Stimulated activated CD8-positive, alpha-beta memory T cell treated with anti-CD3 and anti-CD28 coated beads, Interleukin-12 subunit alpha, Interleukin-12 subunit beta, amount 100 ng/mL, for 4 hours (primary cell): Measurements from ENCODE around the gene ZBTB46.
"Not testable (repeated sequence)": the region's sequence is repeated elsewhere in the genome, so short reads cannot be mapped to it uniquely, and the experiment has no call there.

ENCODE experiments used
- DNase-seq: peaks from one replicate; pipeline ENCODE4 v3.0.0-alpha.2; 2020; ENCODE audit warnings: low read depth

The ZBTB46 gene

DNA sequence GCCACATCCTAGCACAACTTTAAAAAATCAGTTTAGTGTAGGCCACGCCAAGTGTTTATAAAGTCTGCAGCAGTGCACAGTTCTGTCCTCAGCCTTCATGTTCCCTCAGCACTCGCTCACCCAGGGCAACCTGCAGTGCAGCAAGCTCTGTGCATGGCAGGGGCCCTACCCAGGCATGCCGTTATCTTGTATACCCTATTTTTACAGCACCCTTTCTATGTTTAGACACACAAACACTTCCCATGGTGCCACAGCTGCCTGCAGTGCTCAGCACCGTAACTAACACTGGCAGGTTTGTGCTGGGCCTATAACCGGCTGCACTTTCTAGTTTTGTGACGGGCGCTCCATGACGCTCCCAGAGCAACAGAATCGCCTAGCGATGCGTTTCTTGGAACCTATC is 43.8 kb downstream of the ZBTB46 start:
- no peak for DNase-seq

DNA sequence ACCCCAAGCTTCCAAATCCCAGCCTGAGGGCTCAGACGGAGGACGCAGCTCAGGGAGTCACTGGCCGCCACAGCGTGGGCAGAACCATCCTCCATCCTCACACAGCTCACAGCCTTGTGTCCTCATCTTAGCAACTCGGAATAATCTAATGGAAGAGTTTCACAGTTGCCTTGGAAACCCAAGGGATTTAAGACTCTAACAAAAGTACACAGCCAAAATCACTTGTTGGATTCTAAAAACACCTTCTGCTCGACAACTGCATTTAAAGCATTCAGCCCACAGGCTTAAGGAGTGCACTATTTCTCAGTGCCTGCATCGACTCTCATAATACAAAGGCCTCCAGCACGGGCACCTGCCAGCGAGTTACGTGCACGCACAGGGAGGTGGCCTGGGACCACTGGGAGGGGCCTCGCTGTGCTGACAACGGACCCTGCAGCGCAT is 45.4 kb downstream of the ZBTB46 start:
- DNase-seq, result no peak

DNA sequence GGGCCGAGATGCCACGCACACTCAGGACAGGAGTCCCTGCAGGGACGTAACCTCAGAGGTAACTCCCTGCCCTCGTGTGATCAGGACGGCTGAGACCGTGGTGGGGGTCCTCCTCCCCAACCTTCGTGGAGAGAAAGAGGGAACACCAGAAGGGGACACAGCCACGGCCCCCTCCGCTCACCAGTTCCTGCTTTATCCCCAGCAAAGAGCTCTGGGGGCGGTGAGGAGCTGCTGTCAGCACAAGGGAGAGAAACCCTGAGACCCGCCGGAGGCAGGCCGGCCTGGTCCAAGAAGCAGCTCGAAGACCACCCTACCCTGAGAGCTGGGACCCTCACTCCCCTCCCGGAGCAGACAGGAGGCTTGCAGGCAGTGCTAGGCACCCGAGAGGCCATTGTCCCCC is 47.1 kb downstream of the ZBTB46 start:
- DNase-seq, result no peak

DNA sequence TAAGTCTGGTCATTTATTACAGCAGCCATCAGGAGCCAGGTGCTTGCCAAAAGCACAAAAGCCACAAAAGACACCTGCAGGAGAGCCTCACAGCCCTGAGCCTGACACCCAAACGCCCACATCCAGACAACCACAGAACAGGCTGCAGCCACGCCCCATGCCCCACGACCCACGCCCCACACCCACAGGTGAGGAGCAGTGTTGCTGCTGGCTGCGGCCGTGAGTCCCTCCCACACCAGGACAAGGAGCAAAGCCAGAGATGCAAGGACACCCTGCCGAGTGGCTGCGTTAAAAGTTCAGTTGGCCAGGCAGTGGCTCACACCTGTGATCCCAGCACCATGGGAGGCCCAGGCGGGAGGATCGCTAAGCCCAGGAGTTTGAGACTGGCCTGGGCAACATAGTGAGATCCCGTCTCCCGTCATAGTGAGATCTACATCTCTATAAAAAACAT is 48.5 kb downstream of the ZBTB46 start:
- no peak for DNase-seq

DNA sequence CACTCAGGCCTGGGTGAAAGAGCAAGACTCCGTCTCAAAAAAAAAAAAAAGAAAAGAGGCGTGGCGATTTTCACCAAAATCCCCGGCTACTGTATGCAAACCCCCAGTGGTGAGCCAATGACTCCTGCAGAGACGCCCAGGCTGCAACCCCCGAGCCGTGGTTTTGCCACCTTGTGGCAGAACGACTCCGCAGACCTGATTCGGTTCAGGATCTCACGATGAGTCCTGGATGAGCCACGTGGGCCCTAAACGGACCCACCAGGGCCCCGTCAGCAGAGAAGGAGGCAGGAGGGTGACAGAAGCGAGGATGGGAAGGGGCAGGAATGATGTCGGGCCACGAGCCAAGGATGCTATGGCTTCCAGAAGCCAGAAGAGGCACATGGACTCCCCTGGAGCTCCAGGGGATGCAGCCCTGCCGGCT is 49.0 kb downstream of the ZBTB46 start:
- DNase-seq, result peak; percentile 37

GRCh38 chr20:63781181-63781580 is 49.9 kb downstream of the ZBTB46 start:
- no peak for DNase-seq

GRCh38 chr20:63778857-63779256 is 52.2 kb downstream of the ZBTB46 start:
- no peak for DNase-seq

DNA sequence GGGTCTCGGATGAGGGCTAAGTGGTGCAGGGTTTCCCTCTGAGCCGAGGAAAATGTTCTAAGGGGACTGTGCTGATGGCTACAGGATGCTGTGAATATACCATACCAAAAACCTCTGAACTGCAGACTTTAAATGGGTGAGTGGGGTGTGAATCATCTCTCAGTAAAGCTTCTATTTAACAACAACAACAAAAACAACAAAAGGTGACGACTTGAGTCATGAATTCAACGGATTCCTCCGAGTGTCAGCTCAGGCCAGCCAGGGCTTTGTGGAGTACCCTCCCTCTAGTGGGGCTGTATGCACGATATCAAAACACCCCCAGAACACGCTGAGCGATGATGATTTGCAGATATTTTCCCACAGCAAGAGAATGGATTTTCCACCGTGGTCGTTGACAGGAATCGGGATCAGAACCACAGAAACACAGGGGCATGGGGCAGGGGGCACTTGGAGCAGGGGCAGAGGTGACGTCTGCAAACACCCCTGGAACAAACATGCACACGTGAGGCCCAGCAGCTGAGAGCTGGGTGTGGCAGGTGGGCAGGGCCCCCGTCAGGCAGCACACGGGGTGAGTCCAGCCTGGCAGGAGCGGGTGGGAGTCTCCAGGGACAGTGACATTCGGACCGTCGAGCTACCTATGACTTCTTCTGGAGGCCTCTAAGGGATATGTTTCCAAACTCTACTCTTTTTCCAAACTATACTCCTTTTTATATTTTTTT is 52.9 kb downstream of the ZBTB46 start:
- no peak for DNase-seq

DNA sequence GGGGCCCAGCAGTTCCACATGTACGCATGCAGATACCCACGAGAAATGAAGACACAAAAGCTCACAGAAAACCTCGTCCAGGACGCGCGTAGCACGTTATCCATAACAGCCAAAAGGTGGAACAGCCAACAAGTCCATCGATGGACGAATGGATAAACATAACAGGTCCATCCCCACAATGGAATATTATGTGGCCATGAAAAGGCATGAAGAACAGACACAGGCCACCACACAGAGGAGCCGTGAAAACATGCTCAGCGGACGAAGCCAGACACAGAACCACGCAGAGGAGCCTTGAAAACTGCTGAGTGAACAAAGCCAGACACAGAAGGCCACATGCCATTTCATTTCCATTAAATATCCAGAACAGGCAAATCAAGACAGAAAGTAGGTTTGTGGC is 53.5 kb downstream of the ZBTB46 start:
- no peak for DNase-seq

DNA sequence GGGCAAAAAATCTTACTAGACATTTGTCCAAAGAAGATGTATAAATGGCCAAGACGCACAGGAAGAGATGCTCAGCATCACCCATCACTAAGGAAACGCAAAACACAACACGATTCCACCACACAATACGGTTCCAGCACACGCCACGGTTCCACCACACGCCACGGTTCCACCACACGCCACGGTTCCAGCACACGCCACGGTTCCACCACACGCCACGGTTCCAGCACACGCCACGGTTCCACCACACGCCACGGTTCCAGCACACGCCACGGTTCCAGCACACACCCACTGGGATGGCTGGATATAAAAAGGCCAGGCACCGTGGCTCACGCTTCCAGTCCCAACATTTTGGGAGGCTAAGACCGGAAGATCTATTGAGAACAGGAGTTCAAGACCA is 54.2 kb downstream of the ZBTB46 start:
- not testable (repeated sequence) for DNase-seq

DNA sequence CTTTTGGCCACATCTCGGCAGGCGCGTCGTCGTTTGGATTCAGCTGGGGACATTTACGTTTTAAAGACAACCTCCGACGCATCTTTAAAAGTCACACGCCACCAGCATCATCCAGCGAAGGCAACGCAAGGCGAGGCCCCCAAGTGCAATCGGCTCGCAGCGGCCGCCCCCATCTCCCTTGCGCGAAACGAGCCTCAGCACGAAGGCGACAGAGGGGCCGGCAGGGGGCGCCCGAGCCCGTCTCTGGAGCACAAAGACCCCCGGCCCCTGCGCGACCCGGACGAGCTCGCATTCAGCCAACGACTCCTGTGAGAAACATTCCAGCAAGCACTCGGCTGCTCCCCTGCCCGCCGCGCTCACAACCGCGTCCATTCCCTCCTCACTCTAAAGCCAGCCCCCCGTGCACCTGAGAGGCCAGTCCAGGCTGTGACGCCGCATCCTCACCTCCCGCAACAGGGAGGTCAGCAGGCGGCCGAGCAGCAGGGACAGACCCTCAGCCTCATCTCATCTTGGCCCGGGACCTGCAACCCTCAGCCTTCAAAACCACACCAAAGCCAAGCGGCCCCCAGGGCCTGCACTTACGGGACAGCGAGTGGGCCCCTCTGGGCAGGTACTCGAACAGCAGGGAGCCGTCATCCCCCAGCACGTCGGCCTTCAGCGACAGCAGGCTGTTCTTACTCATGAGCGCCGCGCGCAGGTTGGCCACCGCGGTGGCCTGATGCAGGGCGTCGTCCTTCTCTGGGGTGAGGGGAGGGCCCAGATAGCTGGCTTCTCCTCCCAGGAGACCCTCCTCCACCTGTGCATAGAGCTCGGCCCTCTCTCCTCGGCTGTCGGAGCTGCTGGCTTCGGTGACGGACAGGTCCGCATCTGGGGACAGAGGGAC is 55.7 kb downstream of the ZBTB46 start:
- no peak for DNase-seq

DNA sequence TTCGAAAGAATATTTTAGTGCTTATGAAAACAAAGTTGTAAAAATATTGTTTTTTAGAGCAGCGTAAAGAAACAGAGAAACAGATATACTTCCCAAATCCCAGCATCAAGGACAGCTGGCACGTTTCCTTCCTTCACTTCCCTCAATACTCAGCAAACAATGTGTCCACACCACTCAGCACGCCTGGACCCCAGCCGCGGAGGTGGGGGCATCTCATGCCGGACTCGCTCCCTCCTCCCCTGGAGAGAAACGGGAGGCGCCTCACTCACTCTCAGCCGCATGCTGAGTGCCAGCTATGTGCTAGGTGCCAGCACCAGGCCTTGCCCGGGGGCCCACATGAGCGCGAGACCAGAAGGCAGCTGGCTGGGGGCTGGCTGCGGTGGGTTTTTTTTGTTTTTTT is 56.8 kb downstream of the ZBTB46 start:
- DNase-seq, result no peak

DNA sequence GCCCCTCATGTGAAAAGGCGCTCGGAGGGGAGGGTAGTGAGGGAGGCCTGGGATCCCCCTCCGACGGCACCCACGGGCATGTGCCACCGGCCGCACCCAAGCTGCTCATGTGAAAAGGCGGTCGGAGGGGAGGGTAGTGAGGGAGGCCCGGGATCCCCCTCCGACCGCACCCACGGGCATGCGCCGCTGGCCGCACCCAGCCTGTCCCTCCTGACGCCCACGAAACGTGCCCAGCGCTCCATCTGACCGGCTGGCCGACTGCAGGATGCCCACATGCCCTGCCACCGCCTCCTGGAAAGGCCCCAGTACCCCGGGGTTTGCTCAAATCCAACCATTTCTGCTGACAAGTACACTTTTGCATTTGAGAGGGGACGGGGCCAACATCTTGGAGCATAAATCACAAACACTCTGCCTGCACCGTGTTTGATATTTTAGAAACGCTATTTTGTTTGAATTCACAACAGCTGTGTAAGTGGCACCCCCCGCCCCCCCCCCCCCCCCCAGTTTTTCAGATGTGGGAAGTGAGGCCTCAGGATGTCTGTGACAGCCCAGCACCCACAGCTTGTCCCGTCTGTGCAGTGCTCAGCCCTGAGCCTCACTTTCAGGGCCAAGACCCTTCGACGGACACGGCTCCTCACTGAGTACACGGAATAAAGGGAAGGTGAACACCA is 57.4 kb downstream of the ZBTB46 start:
- no peak for DNase-seq

DNA sequence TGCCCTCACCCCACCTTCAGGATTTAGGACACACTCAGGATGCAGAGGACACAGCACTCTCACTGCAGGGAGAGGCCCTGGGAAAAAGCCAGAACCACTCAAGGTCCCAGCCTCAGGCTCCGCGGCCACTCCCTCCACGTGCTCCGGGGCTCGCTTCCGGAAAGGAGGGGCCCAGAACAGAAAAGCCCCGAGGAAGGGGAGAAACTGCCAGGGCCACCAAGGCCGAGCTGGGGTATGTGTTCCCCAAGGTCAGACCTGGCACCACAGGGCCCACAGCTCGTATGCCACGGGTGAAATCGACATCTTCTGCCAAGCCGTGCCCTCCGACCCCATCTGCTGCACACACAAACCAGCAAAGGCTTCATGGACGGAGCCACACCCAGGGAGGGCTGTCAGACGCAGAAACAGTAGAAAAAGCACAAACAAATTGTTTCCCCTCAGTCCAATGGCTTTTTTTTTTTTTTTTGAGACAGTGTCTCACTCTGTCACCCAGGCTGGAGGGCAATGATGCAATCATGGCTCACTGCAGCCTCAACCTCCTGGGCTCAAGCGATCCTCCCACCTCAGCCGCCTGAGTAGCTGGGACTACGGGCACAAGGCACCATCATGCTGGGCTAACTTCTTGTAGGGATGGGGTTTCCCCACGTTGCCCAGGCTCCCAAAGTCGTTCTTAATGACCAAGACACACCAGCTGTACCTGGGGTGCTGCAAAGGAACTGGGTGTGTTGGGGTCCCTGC is 58.1 kb downstream of the ZBTB46 start:
- DNase-seq, result no peak

- no peak for DNase-seq
Measured at GRCh38 chr20:63771046-63771707, 59.9 kb downstream of the ZBTB46 start.

DNA sequence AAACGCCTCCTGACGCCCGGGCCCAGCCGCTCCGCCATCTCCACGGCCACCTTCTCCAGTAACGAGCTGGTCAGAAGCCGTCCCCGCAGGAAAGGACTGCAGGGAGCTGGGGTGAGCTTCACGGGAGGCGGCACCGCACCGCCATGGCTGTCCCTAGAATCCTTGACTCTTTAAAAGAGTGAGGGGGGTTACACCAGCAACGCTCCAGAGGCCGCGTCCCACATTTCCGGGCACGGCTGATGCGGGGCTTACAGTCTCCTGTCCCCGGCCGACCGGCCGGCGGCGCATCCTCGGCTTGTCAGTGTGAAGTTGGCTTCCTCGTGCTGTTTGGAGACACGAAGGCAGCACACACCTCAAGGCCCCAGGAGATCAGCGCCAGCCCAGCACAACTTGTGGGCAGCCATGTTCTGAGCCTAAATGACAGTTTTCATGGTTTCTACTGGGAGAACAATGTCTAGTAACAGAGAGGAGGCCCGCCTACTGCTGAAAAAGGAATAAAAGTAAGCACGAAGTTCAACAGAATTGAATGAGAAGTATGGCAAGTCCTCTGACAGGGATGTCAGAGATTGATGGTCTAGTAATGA is 61.1 kb downstream of the ZBTB46 start:
- DNase-seq, result no peak

GRCh38 chr20:63768591-63769515 is 62.2 kb downstream of the ZBTB46 start:
- DNase-seq, result no peak

- DNase-seq, result no peak
Measured at GRCh38 chr20:63767886-63768285, 63.2 kb downstream of the ZBTB46 start.

GRCh38 chr20:63767456-63767855 is 63.6 kb downstream of the ZBTB46 start:
- DNase-seq, result no peak
